Liver (tissue), 9 donors: ENCODE data around the gene MSANTD4. TPM values are rescaled to one million over a fixed set of nuclear protein-coding genes. Genes with fewer than 3 reads are reported as not detected.

Source experiments
- DNase-seq: peaks from one replicate; pipeline ENCODE4 v3.0.0-alpha.2; 2017; ENCODE audit warnings: low spot score
- H3K27ac ChIP-seq, 2 donors: one replicate each; pipeline ENCODE4 v1.7.0; 2013; ENCODE audit warnings: inconsistent platforms in 2 of 2, low read length in 2 of 2, control low read depth in 1 of 2, low read depth in 1 of 2, mild to moderate bottlenecking in 1 of 2
- H3K27me3 ChIP-seq, 4 donors: one replicate each; pipeline versions ENCODE4 v1.6.1 to v1.7.0; 2013; ENCODE audit warnings: low read length in 3 of 4, inconsistent platforms in 1 of 4, mild to moderate bottlenecking in 1 of 4, moderate library complexity in 1 of 4; ENCODE audit not compliant: control insufficient read depth in 4 of 4, insufficient read depth in 4 of 4
- H3K36me3 ChIP-seq, 4 donors: one replicate each; pipeline versions ENCODE4 v1.6.1 to v1.7.0; 2013; ENCODE audit warnings: low read length in 3 of 4, mild to moderate bottlenecking in 3 of 4, low read depth in 1 of 4, moderate library complexity in 1 of 4; ENCODE audit not compliant: control insufficient read depth in 4 of 4, insufficient read depth in 3 of 4
- H3K4me1 ChIP-seq, 4 donors: one replicate each; pipeline versions ENCODE4 v1.6.1 to v1.7.0; 2013; ENCODE audit warnings: low read length in 3 of 4, mild to moderate bottlenecking in 3 of 4, moderate library complexity in 1 of 4; ENCODE audit not compliant: control insufficient read depth in 4 of 4, insufficient read depth in 4 of 4
- H3K4me3 ChIP-seq, 3 donors: one replicate each; pipeline versions ENCODE4 v1.6.1 to v1.7.0; 2013; ENCODE audit warnings: low read length in 3 of 3, control low read depth in 1 of 3, low read depth in 1 of 3, mild to moderate bottlenecking in 1 of 3
- H3K9ac ChIP-seq, 2 donors: one replicate each; pipeline ENCODE4 v1.7.0; 2013; ENCODE audit warnings: low read length in 2 of 2, mild to moderate bottlenecking in 2 of 2, moderate library complexity in 2 of 2, control low read depth in 1 of 2, low read depth in 1 of 2
- H3K9me3 ChIP-seq, 4 donors: one replicate each; pipeline versions ENCODE4 v1.6.1 to v1.7.0; 2013; ENCODE audit warnings: low read length in 3 of 4; ENCODE audit not compliant: control insufficient read depth in 4 of 4
- FOXA1 ChIP-seq: IDR thresholded peaks from 2 replicates; pipeline ENCODE4 v1.6.1; 2016; ENCODE audit warnings: antibody characterized with exemption
- GABPA ChIP-seq, 2 donors: IDR thresholded peaks in 1 of 2; conservative IDR thresholded peaks in 1 of 2; 2 replicates each; pipeline ENCODE4 v1.6.1; 2016; ENCODE audit warnings: antibody characterized with exemption in 2 of 2, mild to moderate bottlenecking in 1 of 2, moderate library complexity in 1 of 2
- JUND ChIP-seq, 2 donors: IDR thresholded peaks; 2 replicates each; pipeline ENCODE4 v1.6.1; 2016; ENCODE audit warnings: antibody characterized with exemption in 2 of 2
- NR2F2 ChIP-seq: IDR thresholded peaks from 2 replicates; pipeline ENCODE4 v1.6.1; 2016; ENCODE audit warnings: antibody characterized with exemption
- RXRA ChIP-seq, 2 donors: IDR thresholded peaks; 2 replicates each; pipeline ENCODE4 v1.6.1; 2017 to 2018; ENCODE audit warnings: antibody characterized with exemption in 2 of 2, mild to moderate bottlenecking in 1 of 2
- SP1 ChIP-seq: IDR thresholded peaks from 2 replicates; pipeline ENCODE4 v1.6.1; 2018; ENCODE audit warnings: antibody characterized with exemption, mild to moderate bottlenecking
- TAF1 ChIP-seq: conservative IDR thresholded peaks from 2 replicates; pipeline ENCODE4 v1.6.1; 2016; ENCODE audit warnings: antibody characterized with exemption, mild to moderate bottlenecking
- WGBS: extraction: QIAGEN DNeasy Blood & Tissue Kit; methylation state at CpG from one replicate; pipeline ENCODE4 v1.1.7; 2013; 5-methylcytosine and 5-hydroxymethylcytosine counted together
- polyA plus RNA-seq, 2 donors: library from polyadenylated mRNA; stranded (reverse) in 1 of 2; unstranded in 1 of 2; fragments of 200-250 nt in 1 of 2; fragments of >200 nt in 1 of 2; fragmentation: Nextera tagmentation in 1 of 2; extraction: Ambion mirVana in 1 of 2; gene quantifications; one replicate each; pipeline versions ENCODE4 v1.2.1 to v1.2.3, GENCODE V29; 2013 to 2015
- total RNA-seq, 2 donors: library from RNA; depleted of rRNA; stranded (reverse); fragments of >200 nt; gene quantifications; one replicate each; pipeline ENCODE4 v1.2.3, GENCODE V29; 2014
- TF ChIP-seq, protein P1 (sequence below): IDR thresholded peaks from 2 replicates; pipeline ENCODE4 v1.6.1; 2016; ENCODE audit warnings: antibody characterized with exemption
- TF ChIP-seq, protein P2 (sequence below): IDR thresholded peaks from 2 replicates; pipeline ENCODE4 v1.6.1; 2016; ENCODE audit warnings: antibody characterized with exemption, mild to moderate bottlenecking
- TF ChIP-seq, protein P3 (sequence below): IDR thresholded peaks from 2 replicates; pipeline ENCODE4 v1.6.1; 2016; ENCODE audit warnings: antibody characterized with exemption
- TF ChIP-seq, protein P4 (sequence below): fragments of 150-350 bp; IDR thresholded peaks from 2 replicates; pipeline ENCODE4 v1.5.1; 2017; ENCODE audit warnings: improper control_type of control experiment, low read depth, low read length; ENCODE audit not compliant: missing input control
- donor health status: healthy.
- donor health status: healthy.
- donor health status: healthy.
- donor health status: healthy.
- donor health status: healthy.

MSANTD4 gene
- total and polyA plus RNA-seq, 4 donors, result 2.1 to 8.7 (median 5.7) TPM

DNA sequence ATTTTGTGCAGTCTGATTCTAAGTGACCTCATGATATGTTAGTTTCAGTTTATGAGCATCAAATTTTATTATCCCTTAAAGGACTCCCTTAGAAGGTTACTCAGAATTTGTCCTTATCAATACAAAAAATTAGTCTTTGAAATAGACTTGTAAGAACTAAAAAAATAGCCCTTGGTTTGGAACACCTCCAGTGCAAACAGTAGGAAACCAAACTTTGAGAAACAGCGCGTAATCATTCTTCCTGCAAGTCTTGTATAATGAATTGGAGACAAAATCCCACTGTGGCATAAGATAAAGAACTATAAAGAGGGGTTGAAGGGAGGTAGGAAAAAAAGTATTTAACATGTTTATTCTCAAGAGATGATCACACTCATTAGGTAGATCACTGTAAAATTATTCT, 10.8 kb upstream of the MSANTD4 start (continued):
- TF ChIP-seq, protein P1, sequence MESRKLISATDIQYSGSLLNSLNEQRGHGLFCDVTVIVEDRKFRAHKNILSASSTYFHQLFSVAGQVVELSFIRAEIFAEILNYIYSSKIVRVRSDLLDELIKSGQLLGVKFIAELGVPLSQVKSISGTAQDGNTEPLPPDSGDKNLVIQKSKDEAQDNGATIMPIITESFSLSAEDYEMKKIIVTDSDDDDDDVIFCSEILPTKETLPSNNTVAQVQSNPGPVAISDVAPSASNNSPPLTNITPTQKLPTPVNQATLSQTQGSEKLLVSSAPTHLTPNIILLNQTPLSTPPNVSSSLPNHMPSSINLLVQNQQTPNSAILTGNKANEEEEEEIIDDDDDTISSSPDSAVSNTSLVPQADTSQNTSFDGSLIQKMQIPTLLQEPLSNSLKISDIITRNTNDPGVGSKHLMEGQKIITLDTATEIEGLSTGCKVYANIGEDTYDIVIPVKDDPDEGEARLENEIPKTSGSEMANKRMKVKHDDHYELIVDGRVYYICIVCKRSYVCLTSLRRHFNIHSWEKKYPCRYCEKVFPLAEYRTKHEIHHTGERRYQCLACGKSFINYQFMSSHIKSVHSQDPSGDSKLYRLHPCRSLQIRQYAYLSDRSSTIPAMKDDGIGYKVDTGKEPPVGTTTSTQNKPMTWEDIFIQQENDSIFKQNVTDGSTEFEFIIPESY, result no peak

DNA sequence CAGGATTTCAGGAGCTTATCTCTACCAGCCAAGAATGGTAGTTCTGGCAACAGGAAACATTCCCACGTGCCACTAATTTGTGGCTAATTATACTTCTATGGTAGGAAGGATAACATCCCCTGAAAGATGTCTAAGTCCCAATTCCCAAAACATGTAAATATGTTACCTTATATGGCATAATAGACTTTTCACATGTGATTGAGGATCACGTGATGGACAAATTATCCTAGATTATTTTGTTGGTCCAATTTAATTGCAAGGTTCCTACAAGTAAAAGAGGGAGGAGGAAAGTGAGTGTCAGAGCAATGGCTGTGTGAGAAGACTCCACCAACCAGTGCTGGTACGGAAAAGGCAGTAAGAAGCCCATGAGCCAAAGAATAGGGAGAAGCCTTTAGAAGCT, 9.9 kb upstream of the MSANTD4 start:
- H3K4me3 ChIP-seq, result no peak overlapping the region
- no peaks in the 10 kb centered on the region for H3K27me3 ChIP-seq
- H3K9me3 ChIP-seq, result no peaks in the 10 kb centered on the region
- H3K36me3 ChIP-seq, result no peaks in the 10 kb centered on the region
- no peak for TF ChIP-seq GABPA (IDR thresholded peaks at IDR 0.05 in 1 of 2, conservative IDR thresholded peaks at IDR 0.05 in 1 of 2)
- H3K4me1 ChIP-seq, result no peaks in the 10 kb centered on the region
- no peak overlapping the region for H3K9ac ChIP-seq
- WGBS, result 70% methylated on average over 3 of the region's 3 CpGs
- H3K27ac ChIP-seq, result no peak overlapping the region
- DNase-seq, result no peak

DNA sequence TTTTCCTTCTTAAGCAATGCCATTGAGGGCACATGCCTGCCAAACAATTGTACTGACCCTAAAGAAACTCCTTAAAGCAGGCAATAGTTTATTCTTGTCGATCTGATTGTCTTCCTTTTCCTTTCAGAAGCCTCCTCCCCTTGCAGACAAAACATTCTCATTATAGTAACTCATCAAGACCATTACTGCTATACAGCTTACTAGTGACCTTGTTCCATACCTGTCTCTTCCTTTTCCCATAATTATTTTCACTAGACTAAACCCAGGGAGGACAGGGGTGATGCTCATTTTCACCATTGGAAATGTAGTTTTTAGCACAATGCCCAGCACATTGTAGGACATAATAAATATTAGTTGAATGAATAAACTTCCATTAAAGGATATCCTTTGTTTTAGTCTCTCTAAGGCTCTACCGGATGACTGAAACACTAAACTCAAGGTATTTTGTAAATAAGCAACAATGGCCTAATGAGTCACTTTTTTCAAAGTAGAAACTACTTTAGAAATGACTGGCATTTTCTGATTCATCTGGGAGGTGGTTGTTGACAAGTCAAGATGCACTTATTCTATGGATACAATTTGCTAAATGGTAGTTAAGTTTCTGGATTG, 9.3 kb upstream of the MSANTD4 start:
- Histone ChIP-seq H3K9ac (no peak overlapping the region), H3K4me3 (no peak overlapping the region), H3K36me3 (no peaks in the 10 kb centered on the region), H3K27ac (no peak overlapping the region), H3K9me3 (no peaks in the 10 kb centered on the region), H3K4me1 (no peaks in the 10 kb centered on the region), H3K27me3 (no peaks in the 10 kb centered on the region)
- no peak for TF ChIP-seq GABPA (IDR thresholded peaks at IDR 0.05 in 1 of 2, conservative IDR thresholded peaks at IDR 0.05 in 1 of 2)
- TF ChIP-seq FOXA1, result no peak
- TF ChIP-seq, protein P2, sequence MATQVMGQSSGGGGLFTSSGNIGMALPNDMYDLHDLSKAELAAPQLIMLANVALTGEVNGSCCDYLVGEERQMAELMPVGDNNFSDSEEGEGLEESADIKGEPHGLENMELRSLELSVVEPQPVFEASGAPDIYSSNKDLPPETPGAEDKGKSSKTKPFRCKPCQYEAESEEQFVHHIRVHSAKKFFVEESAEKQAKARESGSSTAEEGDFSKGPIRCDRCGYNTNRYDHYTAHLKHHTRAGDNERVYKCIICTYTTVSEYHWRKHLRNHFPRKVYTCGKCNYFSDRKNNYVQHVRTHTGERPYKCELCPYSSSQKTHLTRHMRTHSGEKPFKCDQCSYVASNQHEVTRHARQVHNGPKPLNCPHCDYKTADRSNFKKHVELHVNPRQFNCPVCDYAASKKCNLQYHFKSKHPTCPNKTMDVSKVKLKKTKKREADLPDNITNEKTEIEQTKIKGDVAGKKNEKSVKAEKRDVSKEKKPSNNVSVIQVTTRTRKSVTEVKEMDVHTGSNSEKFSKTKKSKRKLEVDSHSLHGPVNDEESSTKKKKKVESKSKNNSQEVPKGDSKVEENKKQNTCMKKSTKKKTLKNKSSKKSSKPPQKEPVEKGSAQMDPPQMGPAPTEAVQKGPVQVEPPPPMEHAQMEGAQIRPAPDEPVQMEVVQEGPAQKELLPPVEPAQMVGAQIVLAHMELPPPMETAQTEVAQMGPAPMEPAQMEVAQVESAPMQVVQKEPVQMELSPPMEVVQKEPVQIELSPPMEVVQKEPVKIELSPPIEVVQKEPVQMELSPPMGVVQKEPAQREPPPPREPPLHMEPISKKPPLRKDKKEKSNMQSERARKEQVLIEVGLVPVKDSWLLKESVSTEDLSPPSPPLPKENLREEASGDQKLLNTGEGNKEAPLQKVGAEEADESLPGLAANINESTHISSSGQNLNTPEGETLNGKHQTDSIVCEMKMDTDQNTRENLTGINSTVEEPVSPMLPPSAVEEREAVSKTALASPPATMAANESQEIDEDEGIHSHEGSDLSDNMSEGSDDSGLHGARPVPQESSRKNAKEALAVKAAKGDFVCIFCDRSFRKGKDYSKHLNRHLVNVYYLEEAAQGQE, result no peak
- TF ChIP-seq TAF1, result no peak
- no peak for TF ChIP-seq RXRA (IDR thresholded peaks at IDR 0.05)
- TF ChIP-seq, protein P3, sequence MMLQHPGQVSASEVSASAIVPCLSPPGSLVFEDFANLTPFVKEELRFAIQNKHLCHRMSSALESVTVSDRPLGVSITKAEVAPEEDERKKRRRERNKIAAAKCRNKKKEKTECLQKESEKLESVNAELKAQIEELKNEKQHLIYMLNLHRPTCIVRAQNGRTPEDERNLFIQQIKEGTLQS, result no peak
- TF ChIP-seq NR2F2, result no peak
- TF ChIP-seq JUND (IDR thresholded peaks at IDR 0.05), result no peak
- no peak for TF ChIP-seq SP1
- TF ChIP-seq, protein P4, sequence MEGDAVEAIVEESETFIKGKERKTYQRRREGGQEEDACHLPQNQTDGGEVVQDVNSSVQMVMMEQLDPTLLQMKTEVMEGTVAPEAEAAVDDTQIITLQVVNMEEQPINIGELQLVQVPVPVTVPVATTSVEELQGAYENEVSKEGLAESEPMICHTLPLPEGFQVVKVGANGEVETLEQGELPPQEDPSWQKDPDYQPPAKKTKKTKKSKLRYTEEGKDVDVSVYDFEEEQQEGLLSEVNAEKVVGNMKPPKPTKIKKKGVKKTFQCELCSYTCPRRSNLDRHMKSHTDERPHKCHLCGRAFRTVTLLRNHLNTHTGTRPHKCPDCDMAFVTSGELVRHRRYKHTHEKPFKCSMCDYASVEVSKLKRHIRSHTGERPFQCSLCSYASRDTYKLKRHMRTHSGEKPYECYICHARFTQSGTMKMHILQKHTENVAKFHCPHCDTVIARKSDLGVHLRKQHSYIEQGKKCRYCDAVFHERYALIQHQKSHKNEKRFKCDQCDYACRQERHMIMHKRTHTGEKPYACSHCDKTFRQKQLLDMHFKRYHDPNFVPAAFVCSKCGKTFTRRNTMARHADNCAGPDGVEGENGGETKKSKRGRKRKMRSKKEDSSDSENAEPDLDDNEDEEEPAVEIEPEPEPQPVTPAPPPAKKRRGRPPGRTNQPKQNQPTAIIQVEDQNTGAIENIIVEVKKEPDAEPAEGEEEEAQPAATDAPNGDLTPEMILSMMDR, result no peak
- WGBS, result 63% methylated on average over 2 of the region's 2 CpGs
- no peak for DNase-seq
